Measurements from ENCODE around the gene KCMF1. TPM values are rescaled to one million over a fixed set of nuclear protein-coding genes. Genes with fewer than 3 reads are reported as not detected.

Gene KCMF1
- total and polyA plus RNA-seq, 2 of the 13 experiments (the other 11 are each of a cell fraction or from before 2014, with no cell fraction given): 62.1 to 116 TPM

- TF ChIP-seq KDM4B (CRISPR knock-in tag; IDR thresholded peaks at IDR 0.05) (no peak), HINFP (CRISPR knock-in tag; IDR thresholded peaks at IDR 0.05; ENCODE audit: low read depth) (peak; percentile 77), NFE2 (CRISPR knock-in tag; IDR thresholded peaks at IDR 0.05) (no peak), AGO1 (IDR thresholded peaks at IDR 0.05; ENCODE audit: low read depth, low read length, poor library complexity, severe bottlenecking) (no peak), ZNF17 (CRISPR knock-in tag; IDR thresholded peaks at IDR 0.05) (no peak), ZFAT (CRISPR knock-in tag; conservative IDR thresholded peaks at IDR 0.05) (no peak), TBX2 (CRISPR knock-in tag; IDR thresholded peaks at IDR 0.05; ENCODE audit: borderline replicate concordance) (peak; percentile 77; the same call in 1 of the 2 replicates), RNF2 (conservative IDR thresholded peaks at IDR 0.05; ENCODE audit: low read depth) (no peak; the same call in 1 of the 2 replicates), ZNF720 (CRISPR knock-in tag; IDR thresholded peaks at IDR 0.05) (no peak), GTF2F1 (IDR thresholded peaks at IDR 0.05; ENCODE audit: low read length) (no peak), KDM2A (CRISPR knock-in tag; IDR thresholded peaks at IDR 0.05; ENCODE audit: borderline replicate concordance, low read depth) (peak; percentile 82), ZFX (CRISPR knock-in tag; IDR thresholded peaks at IDR 0.05; ENCODE audit: low read depth) (peak; percentile 97), KLF11 (CRISPR knock-in tag; IDR thresholded peaks at IDR 0.05) (peak; percentile 48; the same call in 1 of the 2 replicates), ZBED4 (CRISPR knock-in tag; IDR thresholded peaks at IDR 0.05; ENCODE audit: borderline replicate concordance) (peak; percentile 67; the same call in 1 of the 2 replicates), REL (CRISPR knock-in tag; conservative IDR thresholded peaks at IDR 0.05) (0 out of 2 replicates have a peak, but pooled peaks have one; percentile 59), ZNF10 (CRISPR knock-in tag; IDR thresholded peaks at IDR 0.05; ENCODE audit: borderline replicate concordance, low read depth) (no peak), BRCA1 (CRISPR knock-in tag; IDR thresholded peaks at IDR 0.05) (peak; percentile 68; the same call in 1 of the 2 replicates), BRF2 (CRISPR knock-in tag; IDR thresholded peaks at IDR 0.05) (no peak), MAFF (IDR thresholded peaks at IDR 0.05; ENCODE audit: low read depth, low read length) (no peak), ZNF616 (CRISPR knock-in tag; IDR thresholded peaks at IDR 0.05; ENCODE audit: low read depth) (0 out of 2 replicates have a peak, but pooled peaks have one; percentile 55), ZNF160 (CRISPR knock-in tag; IDR thresholded peaks at IDR 0.05) (peak; percentile 71; the same call in 1 of the 2 replicates), ZNF337 (CRISPR knock-in tag; IDR thresholded peaks at IDR 0.05; ENCODE audit: borderline replicate concordance, low read depth) (0 out of 2 replicates have a peak, but pooled peaks have one; percentile 47), ZNF441 (CRISPR knock-in tag; IDR thresholded peaks at IDR 0.05; ENCODE audit: borderline replicate concordance) (peak; percentile 90), ZC3H4 (CRISPR knock-in tag; IDR thresholded peaks at IDR 0.05; ENCODE audit: borderline replicate concordance) (no peak)
These were observed 24.6 kb upstream of the KCMF1 start (continued) for GRCh38 chr2:84946204-84947009.
